HL-60 (cell line): Measurements from ENCODE around the gene WRAP73.
"Not testable (repeated sequence)": the region's sequence is repeated elsewhere in the genome, so short reads cannot be mapped to it uniquely, and the experiment has no call there.

Source experiments
- DNase-seq, 2 experiments: peaks; one replicate each; pipeline ENCODE4 v3.0.0-alpha.2; 2010 to 2020; ENCODE audit warnings: low read depth in 1 of 2, low spot score in 1 of 2
- H3K27ac ChIP-seq: fragments of 250-450 bp; sonication (Bioruptor Pico); replicated peaks from 2 replicates; pipeline ENCODE4 v1.5.1; 2020; ENCODE audit warnings: mild to moderate bottlenecking, moderate library complexity
- H3K27me3 ChIP-seq: fragments of 250-450 bp; sonication (Bioruptor Pico); 2 replicates; pipeline ENCODE4 v1.5.1; 2021; ENCODE audit warnings: mild to moderate bottlenecking, moderate library complexity; ENCODE audit not compliant: insufficient read depth, poor library complexity, severe bottlenecking
- H3K4me3 ChIP-seq: replicated peaks from 2 replicates; pipeline ENCODE4 v1.5.1; 2011; ENCODE audit warnings: mild to moderate bottlenecking, control low read depth, low read length; ENCODE audit not compliant: insufficient read depth
- CTCF ChIP-seq: IDR thresholded peaks from one replicate; pipeline ENCODE4 v1.5.1; 2011; ENCODE audit warnings: low read length, control low read depth, inconsistent platforms; ENCODE audit not compliant: insufficient read depth
- GABPA ChIP-seq: IDR thresholded peaks from 2 replicates; pipeline ENCODE4 v1.6.1; 2012; ENCODE audit warnings: low read depth
- POLR2AphosphoS5 ChIP-seq: IDR thresholded peaks from 2 replicates; pipeline ENCODE4 v1.6.1; 2012; ENCODE audit warnings: low read depth
- SPI1 ChIP-seq: IDR thresholded peaks from 2 replicates; pipeline ENCODE4 v1.6.1; 2012; ENCODE audit warnings: low read depth, mild to moderate bottlenecking, borderline replicate concordance
- TF ChIP-seq, protein P1 (sequence below): IDR thresholded peaks from 2 replicates; pipeline ENCODE4 v1.6.1; 2012; ENCODE audit warnings: low read depth; ENCODE audit not compliant: insufficient replicate concordance

WRAP73 gene

GRCh38 chr1:3625151-3625907 lies 24.6 kb downstream of the WRAP73 start:
- peak overlapping the region; percentile 81 for H3K4me3 ChIP-seq
- H3K27ac ChIP-seq: peak overlapping the region; percentile 31
- no peak for TF ChIP-seq CTCF
- TF ChIP-seq, protein P1, sequence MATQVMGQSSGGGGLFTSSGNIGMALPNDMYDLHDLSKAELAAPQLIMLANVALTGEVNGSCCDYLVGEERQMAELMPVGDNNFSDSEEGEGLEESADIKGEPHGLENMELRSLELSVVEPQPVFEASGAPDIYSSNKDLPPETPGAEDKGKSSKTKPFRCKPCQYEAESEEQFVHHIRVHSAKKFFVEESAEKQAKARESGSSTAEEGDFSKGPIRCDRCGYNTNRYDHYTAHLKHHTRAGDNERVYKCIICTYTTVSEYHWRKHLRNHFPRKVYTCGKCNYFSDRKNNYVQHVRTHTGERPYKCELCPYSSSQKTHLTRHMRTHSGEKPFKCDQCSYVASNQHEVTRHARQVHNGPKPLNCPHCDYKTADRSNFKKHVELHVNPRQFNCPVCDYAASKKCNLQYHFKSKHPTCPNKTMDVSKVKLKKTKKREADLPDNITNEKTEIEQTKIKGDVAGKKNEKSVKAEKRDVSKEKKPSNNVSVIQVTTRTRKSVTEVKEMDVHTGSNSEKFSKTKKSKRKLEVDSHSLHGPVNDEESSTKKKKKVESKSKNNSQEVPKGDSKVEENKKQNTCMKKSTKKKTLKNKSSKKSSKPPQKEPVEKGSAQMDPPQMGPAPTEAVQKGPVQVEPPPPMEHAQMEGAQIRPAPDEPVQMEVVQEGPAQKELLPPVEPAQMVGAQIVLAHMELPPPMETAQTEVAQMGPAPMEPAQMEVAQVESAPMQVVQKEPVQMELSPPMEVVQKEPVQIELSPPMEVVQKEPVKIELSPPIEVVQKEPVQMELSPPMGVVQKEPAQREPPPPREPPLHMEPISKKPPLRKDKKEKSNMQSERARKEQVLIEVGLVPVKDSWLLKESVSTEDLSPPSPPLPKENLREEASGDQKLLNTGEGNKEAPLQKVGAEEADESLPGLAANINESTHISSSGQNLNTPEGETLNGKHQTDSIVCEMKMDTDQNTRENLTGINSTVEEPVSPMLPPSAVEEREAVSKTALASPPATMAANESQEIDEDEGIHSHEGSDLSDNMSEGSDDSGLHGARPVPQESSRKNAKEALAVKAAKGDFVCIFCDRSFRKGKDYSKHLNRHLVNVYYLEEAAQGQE: peak; percentile 37
- DNase-seq: peak in 1 of 2 experiments; percentile 19
- no peaks in the 10 kb centered on the region for H3K27me3 ChIP-seq

DNA sequence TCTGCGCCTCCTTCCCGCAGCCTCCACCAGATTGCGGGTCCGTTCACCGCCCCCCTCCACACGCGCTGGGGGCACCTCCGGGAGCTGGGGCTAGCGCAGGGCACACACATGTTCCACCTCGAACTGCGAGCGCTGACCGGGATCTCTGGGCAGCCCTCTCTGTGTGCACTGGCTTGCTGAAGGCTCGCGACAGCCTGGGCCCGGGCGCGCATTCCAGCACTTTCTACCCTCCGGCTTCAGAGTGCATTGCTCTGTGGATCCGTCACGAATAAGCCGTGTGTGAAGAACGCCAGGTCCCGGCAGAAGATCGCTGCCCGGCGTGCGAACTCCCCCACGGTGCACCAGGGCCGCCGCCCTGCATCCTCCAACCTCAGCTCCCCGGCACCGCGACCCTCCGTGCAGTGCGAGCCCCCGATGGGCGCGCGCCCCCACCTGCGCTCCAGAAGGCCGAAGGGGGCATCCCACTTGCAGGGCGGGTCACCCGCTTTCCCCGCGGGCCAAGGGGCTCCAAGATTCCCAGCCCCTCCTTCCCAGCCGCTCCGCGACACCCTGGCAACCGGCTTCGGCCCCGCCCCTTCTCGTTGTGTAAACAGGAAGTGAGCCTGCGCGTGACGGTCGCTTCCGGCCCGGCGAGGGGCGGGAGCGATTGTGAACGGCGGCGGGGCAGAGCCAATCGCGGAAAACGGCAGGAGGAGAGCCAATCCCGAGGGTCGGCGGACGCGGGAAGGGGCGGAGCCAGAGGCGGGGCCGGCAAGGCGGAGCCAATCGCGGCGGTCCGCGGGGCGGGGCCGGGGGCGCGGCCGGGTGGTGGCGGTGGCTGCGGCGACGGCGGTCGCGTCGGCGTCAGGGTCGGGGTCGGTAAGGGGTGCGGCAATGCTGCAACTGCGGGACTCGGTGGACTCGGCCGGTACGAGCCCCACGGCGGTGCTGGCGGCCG lies 25.4 kb downstream of the WRAP73 start, which contains the start of gene TPRG1L:
TPRG1L (plus strand) TSS at position 816 of the 937 bp plus-strand sequence; CDS start at position 874, 58 bp downstream.
- TF ChIP-seq GABPA (peak; percentile 92), SPI1 (peak; percentile 76; the same call in 1 of the 2 replicates)
- TF ChIP-seq, protein P1: no peak
- Histone ChIP-seq H3K4me3 (peak within 1 kb of the TSS; percentile 99), H3K27ac (peak within 1 kb of the TSS; percentile 46), H3K27me3 (no peaks in the 10 kb centered on the region)
- DNase-seq: peak; percentile 88 to 97

GRCh38 chr1:3623441-3624199 lies 26.3 kb downstream of the WRAP73 start:
- DNase-seq: peak in 1 of 2 experiments; percentile 21

DNA sequence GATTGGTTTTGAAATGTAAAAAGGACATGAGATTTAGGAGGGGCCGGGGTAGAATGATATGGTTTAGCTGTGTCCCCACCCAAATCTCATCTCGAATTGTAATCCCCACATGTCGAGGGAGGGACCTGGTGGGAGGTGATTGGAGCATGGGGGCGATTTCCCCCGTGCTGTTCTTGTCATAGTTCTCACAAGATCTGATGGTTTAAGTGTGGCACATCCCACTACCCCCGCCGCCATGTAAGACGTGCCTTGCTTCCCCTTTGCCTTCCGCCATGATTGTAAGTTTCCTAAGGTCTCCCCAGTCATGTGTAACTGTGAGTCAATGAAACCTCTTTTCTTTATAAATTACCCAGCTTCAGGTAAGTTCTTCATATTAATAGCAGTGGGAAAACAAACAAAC lies 27.8 kb downstream of the WRAP73 start:
- H3K4me3 ChIP-seq, H3K27me3 ChIP-seq, DNase-seq, H3K27ac ChIP-seq: not testable (repeated sequence)

More at GRCh38 chr1:3623441-3624199, 26.3 kb downstream of the WRAP73 start:
- Histone ChIP-seq H3K4me3 (peak overlapping the region; percentile 99), H3K27ac (no peak overlapping the region; the same call in 1 of the 2 replicates), H3K27me3 (no peaks in the 10 kb centered on the region)
- no peak for TF ChIP-seq CTCF
- no peak for TF ChIP-seq POLR2AphosphoS5
- TF ChIP-seq GABPA: peak; percentile 41; the same call in 1 of the 2 replicates

GRCh38 chr1:3621151-3621671 lies 28.7 kb downstream of the WRAP73 start:
- H3K27me3 ChIP-seq, H3K27ac ChIP-seq, DNase-seq, H3K4me3 ChIP-seq: not testable (repeated sequence)
